ENCODE data around the gene DICER1. TPM values are rescaled to one million over a fixed set of nuclear protein-coding genes. Genes with fewer than 3 reads are reported as not detected.

DICER1 gene
- total and polyA plus RNA-seq, 9 of the 15 experiments (the other 6 are each of a cell fraction or from before 2014, with no cell fraction given): 2.5 to 23.2 (median 12.4) TPM

- intact Hi-C loops (cut with micrococcal nuclease): no loop called here
- Histone ChIP-seq H3K27ac (ENCODE audit: extremely low read depth, low read depth, low read length) (no peak overlapping the region), H3K9me3 (replicated peaks; ENCODE audit: control insufficient read depth, insufficient read depth, low read depth, low read length) (no peaks in the 10 kb centered on the region), H2AFZ (ENCODE audit: low read depth, low read length) (no peak overlapping the region), H3K27me3 (ENCODE audit: control insufficient read depth in 2 of 2, insufficient read depth in 2 of 2, low read length in 2 of 2) (peaks cover 0 to 6% of the 10 kb centered on the region in 2 experiments; a peak in 2 of 5 replicates), H3K9ac (ENCODE audit: insufficient read depth in 1 of 2, low read depth in 2 of 2, low read length in 2 of 2) (no peak overlapping the region), H3K4me1 (replicated peaks in 1 of 2; ENCODE audit: control insufficient read depth in 2 of 2, insufficient read depth in 2 of 2, low read length in 2 of 2) (no peaks in the 10 kb centered on the region), H3K36me3 (ENCODE audit: control insufficient read depth, insufficient read depth, low read length) (no peaks in the 10 kb centered on the region), H4K20me1 (replicated peaks; ENCODE audit: control insufficient read depth, insufficient read depth, low read length) (no peaks in the 10 kb centered on the region), H3K79me2 (ENCODE audit: control insufficient read depth, insufficient read depth, low read length) (no peaks in the 10 kb centered on the region), H3K4me3 (no peak overlapping the region), H3K9me1 (ENCODE audit: control insufficient read depth, insufficient read depth, low read length) (no peaks in the 10 kb centered on the region), H3K4me2 (ENCODE audit: insufficient read depth, low read length) (no peak overlapping the region)
- WGBS (ENCODE audit: insufficient coverage, low coverage, missing lambda C conversion rate): 2% methylated on average over 7 of the region's 7 CpGs
- CTCF ChIA-PET (ENCODE audit: low intra/inter-chr PET ratio): no interaction called here
- TF ChIP-seq NFE2 (IDR thresholded peaks at IDR 0.05; ENCODE audit: low read depth) (no peak), ESRRB (CRISPR knock-in tag; IDR thresholded peaks at IDR 0.05; ENCODE audit: borderline replicate concordance) (no peak), CLOCK (CRISPR knock-in tag; IDR thresholded peaks at IDR 0.05; ENCODE audit: borderline replicate concordance) (no peak), BCOR (IDR thresholded peaks at IDR 0.05) (no peak), TOE1 (IDR thresholded peaks at IDR 0.05; ENCODE audit: borderline replicate concordance) (no peak), TOE1 (CRISPR knock-in tag; IDR thresholded peaks at IDR 0.05; ENCODE audit: borderline replicate concordance, low read depth) (no peak), THAP12 (CRISPR knock-in tag; IDR thresholded peaks at IDR 0.05) (no peak), SIX5 (IDR thresholded peaks at IDR 0.05; ENCODE audit: borderline replicate concordance in 1 of 2, insufficient read depth in 1 of 2, low read depth in 1 of 2, low read length in 2 of 2) (no peak), SETDB1 (IDR thresholded peaks at IDR 0.05; ENCODE audit: low read length) (no peak), ZBTB8A (IDR thresholded peaks at IDR 0.05; ENCODE audit: partially characterized antibody) (no peak), GABPB1 (CRISPR knock-in tag; IDR thresholded peaks at IDR 0.05) (no peak), SLC30A9 (CRISPR knock-in tag; IDR thresholded peaks at IDR 0.05) (no peak), KAT7 (CRISPR knock-in tag; IDR thresholded peaks at IDR 0.05; ENCODE audit: borderline replicate concordance) (no peak), HNRNPUL1 (IDR thresholded peaks at IDR 0.05; ENCODE audit: low read length) (no peak)
- DNase-seq (ENCODE audit: extremely low read depth in 1 of 4, low spot score in 3 of 4): no peak
- POLR2A ChIA-PET: no interaction called here
- no peak for FAIRE-seq
- no peak for ATAC-seq
- no TSS peak for BruUV-seq (replicated peaks)
- in situ Hi-C loops (cut with MboI): no loop called here
These were observed 43.1 kb upstream of the DICER1 start for GRCh38 chr14:95200404-95200803.

Measured in K562 (cell line).